AG10803 (cell line): ENCODE measurements around the gene MYADML2.

Source experiments
- DNase-seq: peaks from one replicate; pipeline ENCODE4 v3.0.0; 2010; ENCODE audit warnings: low read depth
- H3K4me3 ChIP-seq: 2 replicates; pipeline ENCODE4 v1.5.1; 2011; ENCODE audit warnings: mild to moderate bottlenecking, low read length, control low read depth
- CTCF ChIP-seq: conservative IDR thresholded peaks from 2 replicates; pipeline ENCODE4 v1.5.1; 2011; ENCODE audit warnings: mild to moderate bottlenecking, low read length, control low read depth, inconsistent platforms

Gene MYADML2

GRCh38 chr17:81917565-81918332, 29.3 kb downstream of the MYADML2 start, which contains the start of gene SIRT7:
TSS of gene SIRT7 (minus strand) at chr17:81918176. CDS start at chr17:81918131, 45 bp downstream.
- TF ChIP-seq CTCF, result no peak
- DNase-seq, result peak; percentile 58
- H3K4me3 ChIP-seq, result peak within 1 kb of the TSS; percentile 58

- peak; percentile 57 for DNase-seq
- TF ChIP-seq CTCF, result no peak
- H3K4me3 ChIP-seq, result peak overlapping the region; percentile 58
These were observed 30.6 kb downstream of the MYADML2 start for GRCh38 chr17:81916234-81917001.

GRCh38 chr17:81915331-81915730, 31.7 kb downstream of the MYADML2 start:
- no peak for DNase-seq
- no peak overlapping the region for H3K4me3 ChIP-seq
- TF ChIP-seq CTCF, result no peak

DNA sequence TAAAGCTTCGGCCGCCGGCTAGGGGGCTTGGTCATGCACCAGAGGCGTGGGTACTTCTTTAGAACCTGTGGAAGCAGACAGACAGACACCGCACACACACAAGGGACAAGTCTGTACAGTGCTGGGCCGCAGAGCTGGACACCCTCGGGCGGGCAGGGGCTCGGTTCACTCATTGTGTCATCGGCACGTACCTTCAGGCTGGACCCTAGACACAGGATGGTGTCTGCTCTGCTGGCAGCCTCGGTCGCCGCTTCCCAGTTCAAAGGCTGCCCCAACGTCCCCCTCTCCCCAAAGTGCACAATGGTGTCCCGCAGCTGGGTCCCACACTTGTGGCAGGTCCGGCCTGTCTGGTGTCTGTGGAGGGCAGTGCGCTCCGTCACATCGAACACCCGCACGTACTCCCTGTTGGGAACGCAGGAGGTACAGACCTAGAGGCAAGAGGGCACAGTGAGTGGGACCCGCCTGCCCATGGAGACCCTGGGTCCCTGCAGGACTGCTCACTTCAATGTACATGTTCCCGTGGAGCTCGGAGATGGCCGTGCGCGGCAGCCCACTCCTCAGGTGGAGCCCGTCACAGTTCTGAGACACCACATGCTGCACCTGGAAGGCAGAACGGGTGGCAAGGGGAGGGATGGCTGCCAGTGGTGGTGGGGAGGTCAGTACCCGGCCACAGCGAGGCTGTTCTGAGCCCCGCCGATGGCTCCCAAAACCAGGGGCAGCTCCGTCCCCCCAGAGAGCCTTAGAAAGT, 32.8 kb downstream of the MYADML2 start:
- no peak for DNase-seq
- no peak overlapping the region for H3K4me3 ChIP-seq
- TF ChIP-seq CTCF, result no peak

- no peak for DNase-seq
- no peak for TF ChIP-seq CTCF
- H3K4me3 ChIP-seq, result no peak overlapping the region
These were observed 33.5 kb downstream of the MYADML2 start for GRCh38 chr17:81913394-81914102.

DNA sequence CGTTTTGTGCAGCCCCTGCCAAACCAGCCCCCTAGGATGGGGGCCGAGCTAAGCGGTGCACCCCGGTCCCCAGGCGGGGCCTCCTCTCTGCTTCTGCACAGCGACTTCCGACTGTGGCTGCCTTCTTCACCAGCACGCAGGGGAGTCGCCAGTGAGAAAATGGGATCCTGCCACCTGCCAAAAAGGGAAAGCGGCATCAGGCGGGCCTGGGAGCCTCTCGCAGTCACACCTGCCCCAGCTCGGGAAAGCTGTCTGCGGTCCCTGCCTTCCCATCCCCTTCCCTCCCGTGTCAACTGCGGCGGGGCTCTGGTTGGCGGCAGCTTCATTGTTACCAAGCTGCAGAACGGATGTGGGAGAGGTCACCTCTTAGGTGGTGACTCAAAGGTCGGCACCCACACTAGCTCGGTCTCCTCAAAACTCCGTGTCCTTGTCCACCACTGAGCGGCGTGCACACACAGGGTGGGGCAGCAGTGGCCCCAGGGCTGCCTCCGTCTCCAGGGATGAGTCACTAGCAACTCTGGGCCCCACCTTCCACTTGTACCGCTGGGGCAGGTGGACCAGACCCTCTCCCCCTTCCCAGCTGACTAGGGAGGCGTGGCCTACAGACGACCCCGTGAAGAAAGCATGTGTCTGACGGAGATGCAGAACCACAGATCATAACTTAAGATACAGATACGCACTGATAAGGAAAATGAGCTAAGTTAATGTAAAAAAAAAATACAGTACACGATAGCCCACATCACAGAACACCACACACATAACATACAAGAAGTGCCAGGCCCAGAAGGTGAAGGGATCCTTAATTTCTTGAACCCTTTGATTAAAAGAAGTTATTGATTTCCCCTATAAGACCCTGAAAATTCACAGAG, 34.4 kb downstream of the MYADML2 start:
- TF ChIP-seq CTCF, result no peak
- H3K4me3 ChIP-seq, result no peak overlapping the region
- DNase-seq, result no peak
